A673 (cell line): ENCODE results near the gene VANGL1. TPM values are rescaled to one million over a fixed set of nuclear protein-coding genes. Genes with fewer than 3 reads are reported as not detected.

Experiments used
- BruUV-seq: library from RNA; stranded (reverse); fragments of 400-500 nt; replicated peaks from 2 replicates; lab custom pipeline; 2021; lab: Mats Ljungman, UMichigan
- CTCF ChIA-PET: fragments of 300-600 bp; sonication (Branson Sonifier 250); formaldehyde crosslinking; loops from one replicate; lab custom pipeline; 2022; ENCODE audit warnings: antibody characterized with exemption; lab: Charles Lee
- POLR2A ChIA-PET: fragments of 300-600 bp; sonication (Branson Sonifier 250); formaldehyde crosslinking; loops from one replicate; lab custom pipeline; 2022; ENCODE audit warnings: antibody characterized with exemption; ENCODE audit not compliant: low non-redundant PET; lab: Charles Lee
- DNase-seq: peaks from one replicate; pipeline ENCODE4 v3.0.0-alpha.2; 2015; ENCODE audit warnings: low spot score
- H3K27ac ChIP-seq: fragments of 200-600 bp; sonication (generic); 2 replicates; pipeline ENCODE4 v1.5.1; 2016; ENCODE audit warnings: mixed run types, low read depth, mild to moderate bottlenecking, mixed read lengths, antibody characterized with exemption, low read length; ENCODE audit not compliant: poor library complexity, severe bottlenecking
- H3K27me3 ChIP-seq: fragments of 200-600 bp; sonication (generic); replicated peaks from 2 replicates; pipeline ENCODE4 v1.6.1; 2017; ENCODE audit warnings: mixed run types, low read depth, mild to moderate bottlenecking, mixed read lengths, antibody characterized with exemption, low read length; ENCODE audit not compliant: insufficient read depth, poor library complexity
- H3K36me3 ChIP-seq: fragments of 200-600 bp; sonication (generic); 2 replicates; pipeline ENCODE4 v1.6.1; 2016; ENCODE audit warnings: mixed run types, mild to moderate bottlenecking, mixed read lengths, antibody characterized with exemption, low read length; ENCODE audit not compliant: insufficient read depth, poor library complexity, severe bottlenecking
- H3K4me1 ChIP-seq: fragments of 200-600 bp; sonication (generic); 2 replicates; pipeline ENCODE4 v1.6.1; 2017; ENCODE audit warnings: mixed run types, mild to moderate bottlenecking, mixed read lengths, antibody characterized with exemption, low read length; ENCODE audit not compliant: insufficient read depth, poor library complexity, severe bottlenecking
- H3K4me3 ChIP-seq: fragments of 200-600 bp; sonication (generic); 2 replicates; pipeline ENCODE4 v1.5.1; 2016; ENCODE audit warnings: low read depth, mixed run types, mild to moderate bottlenecking, mixed read lengths, low read length; ENCODE audit not compliant: poor library complexity, severe bottlenecking
- H3K9me3 ChIP-seq: fragments of 200-600 bp; sonication (generic); 2 replicates; pipeline ENCODE4 v1.6.1; 2016; ENCODE audit warnings: mixed run types, low read depth, mild to moderate bottlenecking, mixed read lengths, antibody characterized with exemption, low read length; ENCODE audit not compliant: poor library complexity, severe bottlenecking
- CTCF ChIP-seq: fragments of 300-800, 200-600 bp; sonication (generic); conservative IDR thresholded peaks from 2 replicates; pipeline ENCODE4 v1.5.1; 2017; ENCODE audit warnings: low read depth, mild to moderate bottlenecking, antibody characterized with exemption, low read length, moderate library complexity, mixed read lengths
- EZH2 ChIP-seq: fragments of 200-600 bp; sonication (generic); IDR thresholded peaks from 2 replicates; pipeline ENCODE4 v1.6.1; 2017; ENCODE audit warnings: borderline replicate concordance, low read depth, mild to moderate bottlenecking, mixed read lengths, antibody characterized with exemption, low read length; ENCODE audit not compliant: poor library complexity, severe bottlenecking
- intact Hi-C: fragments of 100-400 bp; cut with micrococcal nuclease; formaldehyde crosslinking; loops from one replicate; pipeline ENCODE4 v1.10.0; 2022; ENCODE audit not compliant: unreplicated experiment
- total RNA-seq: library from RNA; stranded (reverse); gene quantifications from 2 replicates; pipeline ENCODE4 v1.2.3, GENCODE V29; 2021

The VANGL1 gene
- total RNA-seq, 1 experiment from 2014 or later = 20.0 TPM

GRCh38 chr1:115666206-115666605, 24.4 kb downstream of the VANGL1 start:
- no peak for TF ChIP-seq EZH2
- TF ChIP-seq CTCF = no peak
- H3K27ac ChIP-seq = no peak overlapping the region
- H3K27me3 ChIP-seq = no peaks in the 10 kb centered on the region
- CTCF ChIA-PET = no interaction called here
- no peaks in the 10 kb centered on the region for H3K9me3 ChIP-seq
- H3K4me3 ChIP-seq = no peak overlapping the region
- BruUV-seq = no TSS peak
- POLR2A ChIA-PET = no interaction called here
- intact Hi-C loops = no loop called here
- no peaks in the 10 kb centered on the region for H3K4me1 ChIP-seq
- H3K36me3 ChIP-seq = peaks cover 25% of the 10 kb centered on the region
- no peak for DNase-seq

DNA sequence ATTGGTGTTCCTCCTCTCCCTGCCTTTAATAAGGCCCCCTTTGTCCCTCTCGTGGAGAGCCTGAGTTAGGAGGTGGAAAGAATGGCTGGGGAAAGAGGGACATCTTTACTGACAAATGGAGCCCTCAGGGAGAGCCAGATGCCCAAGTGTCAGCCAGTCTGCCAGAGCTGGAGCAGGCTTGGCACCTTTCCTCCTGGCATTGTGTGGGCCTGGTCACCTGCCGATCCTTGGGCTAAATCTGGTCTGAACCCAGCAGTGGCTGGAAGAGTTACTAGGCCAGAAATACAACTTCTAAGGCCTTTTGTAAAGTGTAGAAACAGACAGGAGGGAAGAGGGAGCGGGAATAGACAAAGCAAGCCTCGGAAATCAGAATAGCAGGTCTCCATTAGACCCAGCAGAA, 24.9 kb downstream of the VANGL1 start:
- peaks cover 25% of the 10 kb centered on the region for H3K36me3 ChIP-seq
- no peaks in the 10 kb centered on the region for H3K27me3 ChIP-seq
- no peaks in the 10 kb centered on the region for H3K9me3 ChIP-seq
- ChIA-PET CTCF (no interaction called here), POLR2A (no interaction called here)
- no peak for TF ChIP-seq CTCF
- no peak for TF ChIP-seq EZH2
- BruUV-seq = no TSS peak
- H3K4me1 ChIP-seq = no peaks in the 10 kb centered on the region
- H3K4me3 ChIP-seq = no peak overlapping the region
- intact Hi-C loops = no loop called here
- DNase-seq = no peak
- H3K27ac ChIP-seq = no peak overlapping the region

DNA sequence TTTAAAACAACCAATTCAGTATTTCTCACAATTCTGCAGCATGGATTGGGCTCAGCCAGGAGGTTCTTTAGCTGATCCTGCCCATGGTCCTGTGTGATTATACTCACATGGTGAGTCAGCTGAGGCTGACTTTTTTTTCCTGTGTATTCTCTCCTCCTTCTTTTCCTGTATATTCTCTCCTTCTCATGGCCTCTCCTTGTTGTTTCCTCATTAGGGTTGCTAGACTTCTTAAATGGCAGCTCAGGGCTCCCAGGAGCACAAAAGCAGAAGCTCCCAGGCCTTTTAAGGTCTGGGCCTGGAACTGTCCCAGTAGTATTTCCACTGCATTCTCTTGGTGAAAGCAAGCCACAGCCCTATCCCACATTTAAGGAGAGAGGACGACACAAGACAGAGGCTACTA, 26.8 kb downstream of the VANGL1 start:
- POLR2A ChIA-PET = no interaction called here
- intact Hi-C loops = no loop called here
- no peaks in the 10 kb centered on the region for H3K4me1 ChIP-seq
- no peaks in the 10 kb centered on the region for H3K9me3 ChIP-seq
- DNase-seq = no peak
- CTCF ChIA-PET = interaction anchor here (1.4 kb wide), 1 partner anchor 38 kb away, joined by 3 read pairs; no protein-coding TSS in a partner anchor
- peaks cover 20% of the 10 kb centered on the region for H3K36me3 ChIP-seq
- H3K27me3 ChIP-seq = no peaks in the 10 kb centered on the region
- H3K4me3 ChIP-seq = no peak overlapping the region
- TF ChIP-seq EZH2 (no peak), CTCF (no peak)
- BruUV-seq = no TSS peak
- no peak overlapping the region for H3K27ac ChIP-seq
